Activated T-cell treated with anti-CD3 and anti-CD28 coated beads, Interleukin-2, amount 50 U/mL, for 48 hours (primary cell): Measurements from ENCODE around the gene SYNPO2L.
"Not testable (repeated sequence)": the region's sequence is repeated elsewhere in the genome, so short reads cannot be mapped to it uniquely, and the experiment has no call there.

ENCODE experiments used
- DNase-seq, 2 experiments: peaks; one replicate each; pipeline ENCODE4 v3.0.0-alpha.2; 2020

Gene SYNPO2L, protein sequence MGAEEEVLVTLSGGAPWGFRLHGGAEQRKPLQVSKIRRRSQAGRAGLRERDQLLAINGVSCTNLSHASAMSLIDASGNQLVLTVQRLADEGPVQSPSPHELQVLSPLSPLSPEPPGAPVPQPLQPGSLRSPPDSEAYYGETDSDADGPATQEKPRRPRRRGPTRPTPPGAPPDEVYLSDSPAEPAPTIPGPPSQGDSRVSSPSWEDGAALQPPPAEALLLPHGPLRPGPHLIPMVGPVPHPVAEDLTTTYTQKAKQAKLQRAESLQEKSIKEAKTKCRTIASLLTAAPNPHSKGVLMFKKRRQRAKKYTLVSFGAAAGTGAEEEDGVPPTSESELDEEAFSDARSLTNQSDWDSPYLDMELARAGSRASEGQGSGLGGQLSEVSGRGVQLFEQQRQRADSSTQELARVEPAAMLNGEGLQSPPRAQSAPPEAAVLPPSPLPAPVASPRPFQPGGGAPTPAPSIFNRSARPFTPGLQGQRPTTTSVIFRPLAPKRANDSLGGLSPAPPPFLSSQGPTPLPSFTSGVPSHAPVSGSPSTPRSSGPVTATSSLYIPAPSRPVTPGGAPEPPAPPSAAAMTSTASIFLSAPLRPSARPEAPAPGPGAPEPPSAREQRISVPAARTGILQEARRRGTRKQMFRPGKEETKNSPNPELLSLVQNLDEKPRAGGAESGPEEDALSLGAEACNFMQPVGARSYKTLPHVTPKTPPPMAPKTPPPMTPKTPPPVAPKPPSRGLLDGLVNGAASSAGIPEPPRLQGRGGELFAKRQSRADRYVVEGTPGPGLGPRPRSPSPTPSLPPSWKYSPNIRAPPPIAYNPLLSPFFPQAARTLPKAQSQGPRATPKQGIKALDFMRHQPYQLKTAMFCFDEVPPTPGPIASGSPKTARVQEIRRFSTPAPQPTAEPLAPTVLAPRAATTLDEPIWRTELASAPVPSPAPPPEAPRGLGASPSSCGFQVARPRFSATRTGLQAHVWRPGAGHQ

DNA sequence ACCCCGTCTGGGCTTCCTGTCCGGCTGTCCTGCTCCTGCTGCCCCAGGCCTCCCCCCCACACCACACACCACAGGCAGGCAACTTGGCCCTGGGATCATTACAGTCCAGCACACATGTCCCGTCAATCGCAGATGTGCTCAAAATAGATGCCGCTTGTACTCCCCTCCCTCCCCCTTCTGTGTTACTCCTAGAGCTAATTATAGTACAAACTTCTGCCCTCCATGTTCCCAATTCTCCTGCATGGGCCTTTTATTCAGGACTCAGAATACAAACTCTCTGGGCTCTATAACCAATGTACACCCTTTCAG lies at the start of gene SYNPO2L:
Gene SYNPO2L (minus strand): TSS at position 40 of the 309 bp plus-strand sequence. CDS start 107 bp downstream, outside the sequence.
- no peak for DNase-seq

DNA sequence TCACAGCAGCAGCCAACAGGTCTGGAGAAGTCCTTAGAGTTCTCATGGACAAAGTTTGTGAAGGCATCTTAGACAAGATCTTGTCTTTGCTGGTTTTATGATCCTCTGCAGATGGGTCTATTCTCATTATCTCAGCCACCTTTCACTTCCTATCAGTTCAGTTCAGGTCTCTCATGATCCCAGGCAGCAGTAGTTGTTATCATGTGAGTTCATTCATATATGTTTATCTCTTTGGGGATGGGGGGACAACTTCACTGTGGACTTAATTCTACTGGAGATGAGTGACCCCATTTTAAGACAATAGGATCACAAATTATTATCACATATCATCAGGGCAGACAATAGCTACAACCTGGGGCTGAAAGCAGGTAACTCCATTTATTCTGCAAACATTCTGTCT lies 48.1 kb upstream of the SYNPO2L start:
- not testable (repeated sequence) for DNase-seq

DNA sequence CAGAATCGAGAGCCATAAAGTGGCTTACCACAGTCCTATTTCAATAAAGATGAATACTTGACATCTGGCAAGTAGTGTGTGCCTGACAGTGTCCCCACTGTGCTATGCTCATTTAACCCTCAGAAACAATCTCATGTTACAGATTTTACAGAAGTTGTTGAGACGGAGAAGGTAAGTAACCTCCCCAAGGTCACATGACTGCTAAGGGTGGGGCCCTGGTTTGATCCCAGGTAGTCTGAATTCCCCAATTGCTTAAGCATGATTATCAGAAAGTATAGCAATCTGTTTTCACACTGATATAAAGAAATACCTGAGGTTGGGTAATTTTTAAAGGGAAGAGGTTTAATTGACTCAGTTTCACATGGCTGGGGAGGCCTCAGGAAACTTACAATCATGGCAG lies 43.0 kb upstream of the SYNPO2L start:
- not testable (repeated sequence) for DNase-seq

DNA sequence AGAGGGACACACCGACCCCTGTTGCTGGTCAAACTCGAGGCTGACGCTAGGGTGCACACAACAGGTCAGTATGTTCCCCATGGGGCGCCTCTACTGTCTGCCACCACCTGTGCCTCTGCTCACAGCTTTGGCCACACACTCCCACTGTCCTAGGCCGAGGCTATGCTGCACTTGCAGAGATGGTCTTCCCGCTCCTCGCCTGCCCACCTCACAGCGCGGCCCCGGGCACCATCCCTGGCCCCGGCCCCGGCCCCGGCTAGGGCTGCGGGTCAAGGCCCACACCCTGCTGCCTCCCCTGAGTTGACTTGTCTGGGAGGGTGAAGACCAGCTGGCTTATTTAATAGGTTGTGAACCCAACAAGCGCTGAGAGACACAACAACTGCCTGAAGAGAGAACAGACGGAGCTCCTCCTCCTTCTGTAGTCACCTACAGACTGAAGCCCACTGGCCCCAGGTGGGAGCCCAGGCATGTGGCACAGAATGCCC lies 41.9 kb upstream of the SYNPO2L start, which contains the start of gene AGAP5:
Gene AGAP5 (minus strand): TSS at position 435 of the 485 bp plus-strand sequence. CDS start 354 bp downstream, at position 81.
- not testable (repeated sequence) for DNase-seq

DNA sequence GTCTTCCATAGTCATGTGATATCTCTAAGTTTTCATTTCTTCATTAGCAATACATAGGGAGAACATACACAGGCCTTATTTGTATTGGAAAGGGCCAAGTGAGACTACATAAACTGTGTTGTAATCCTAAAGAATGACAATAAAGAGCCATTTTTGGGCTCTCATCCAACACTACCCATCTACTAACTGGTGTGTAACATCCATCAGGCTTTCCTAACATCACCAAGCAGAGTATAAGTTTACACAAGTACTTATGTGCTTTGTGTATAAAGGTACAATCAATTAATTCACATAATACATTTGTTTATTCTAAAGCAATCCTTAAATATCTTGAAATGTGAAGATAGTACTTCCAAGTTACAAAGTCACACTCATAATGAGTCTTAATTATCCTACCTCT lies 39.5 kb upstream of the SYNPO2L start:
- not testable (repeated sequence) for DNase-seq

DNA sequence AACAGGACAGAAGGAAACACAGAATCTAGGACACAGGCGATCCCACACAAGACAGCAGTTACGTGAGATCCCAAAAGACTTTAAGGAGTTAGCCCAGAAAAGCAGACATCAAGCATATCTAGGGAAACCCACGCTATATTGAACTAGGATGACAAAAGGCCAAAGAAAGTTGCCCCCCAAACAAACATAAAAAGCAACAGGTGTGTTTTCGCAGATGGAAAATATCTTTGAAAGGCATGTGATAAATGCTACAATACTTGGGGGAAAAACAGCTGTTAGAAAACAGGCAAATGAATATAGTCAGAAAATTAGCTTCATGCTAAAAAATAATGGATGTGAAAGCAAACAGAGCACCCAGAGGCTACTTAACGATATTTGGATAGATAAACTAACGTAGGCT lies 34.9 kb upstream of the SYNPO2L start:
- DNase-seq: not testable (repeated sequence)

DNA sequence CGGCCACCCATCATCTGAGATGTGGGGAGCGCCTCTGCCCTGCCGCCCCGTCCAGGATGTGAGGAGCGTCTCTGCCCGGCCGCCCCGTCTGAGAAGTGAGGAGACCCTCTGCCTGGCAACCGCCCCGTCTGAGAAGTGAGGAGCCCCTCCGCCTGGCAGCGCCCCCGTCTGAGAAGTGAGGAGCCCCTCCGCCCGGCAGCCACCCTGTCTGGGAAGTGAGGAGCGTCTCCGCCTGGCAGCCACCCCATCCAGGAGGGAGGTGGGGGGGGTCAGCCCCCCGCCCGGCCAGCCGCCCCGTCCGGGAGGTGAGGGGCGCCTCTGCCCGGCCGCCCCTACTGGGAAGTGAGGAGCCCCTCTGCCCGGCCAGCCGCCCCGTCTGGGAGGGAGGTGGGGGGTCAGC lies 33.8 kb upstream of the SYNPO2L start:
- DNase-seq: not testable (repeated sequence)

DNA sequence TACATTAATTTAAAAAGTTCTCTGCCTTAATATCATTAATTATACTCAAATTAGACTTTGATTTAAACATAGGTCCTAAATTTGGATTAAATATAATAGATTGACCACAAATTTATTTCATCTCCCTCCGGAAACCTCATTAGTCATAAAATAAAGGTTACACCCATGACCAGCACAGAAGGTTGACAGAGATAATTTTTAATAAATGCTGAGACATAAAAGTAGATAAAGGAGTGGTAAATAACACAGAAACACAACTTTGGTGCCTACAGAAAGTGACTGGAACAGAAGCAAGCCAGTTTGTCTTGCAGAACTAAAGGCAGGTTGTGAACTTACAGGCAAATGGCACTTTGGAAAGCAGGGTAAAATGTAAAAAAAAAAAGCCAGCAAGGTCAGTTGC lies 31.8 kb upstream of the SYNPO2L start:
- not testable (repeated sequence) for DNase-seq

DNA sequence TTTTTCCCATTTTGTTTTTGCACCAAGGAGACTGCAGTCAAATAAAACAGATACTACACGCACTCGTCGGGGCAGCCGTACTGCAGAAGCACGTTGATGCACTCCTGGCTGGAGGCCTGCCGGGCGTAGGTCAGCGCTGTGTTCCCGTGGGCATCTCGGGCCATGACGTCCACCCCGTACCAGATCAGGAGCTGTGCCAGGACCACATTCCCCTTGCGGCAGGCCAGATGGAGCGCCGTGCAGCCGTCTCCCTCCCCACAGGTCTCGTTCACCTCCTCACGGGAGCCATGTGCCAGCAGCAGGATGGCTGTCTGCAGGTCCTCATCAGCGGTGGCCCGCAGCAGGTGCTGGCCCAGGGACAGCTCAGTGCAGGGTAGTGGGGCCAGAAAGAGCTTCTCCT lies 18.7 kb upstream of the SYNPO2L start:
- DNase-seq: not testable (repeated sequence)

DNA sequence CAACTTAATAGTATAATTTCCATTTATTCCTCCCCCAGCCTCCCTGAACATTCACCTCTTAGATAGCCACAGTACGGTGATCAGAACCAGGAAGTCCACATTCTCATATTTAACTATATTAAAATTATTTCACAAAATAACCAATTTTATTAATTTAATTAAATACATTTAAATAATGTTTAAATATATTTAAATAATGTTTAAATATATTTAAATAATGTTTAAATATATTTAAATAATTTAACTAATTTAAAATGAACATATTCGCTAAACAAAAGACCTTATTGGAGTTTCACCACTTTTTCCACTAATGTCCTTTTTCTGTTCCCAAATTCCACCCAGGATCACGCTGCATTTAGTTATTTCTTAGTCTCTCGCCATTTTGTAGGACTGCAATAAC lies 12.5 kb upstream of the SYNPO2L start:
- not testable (repeated sequence) for DNase-seq

DNA sequence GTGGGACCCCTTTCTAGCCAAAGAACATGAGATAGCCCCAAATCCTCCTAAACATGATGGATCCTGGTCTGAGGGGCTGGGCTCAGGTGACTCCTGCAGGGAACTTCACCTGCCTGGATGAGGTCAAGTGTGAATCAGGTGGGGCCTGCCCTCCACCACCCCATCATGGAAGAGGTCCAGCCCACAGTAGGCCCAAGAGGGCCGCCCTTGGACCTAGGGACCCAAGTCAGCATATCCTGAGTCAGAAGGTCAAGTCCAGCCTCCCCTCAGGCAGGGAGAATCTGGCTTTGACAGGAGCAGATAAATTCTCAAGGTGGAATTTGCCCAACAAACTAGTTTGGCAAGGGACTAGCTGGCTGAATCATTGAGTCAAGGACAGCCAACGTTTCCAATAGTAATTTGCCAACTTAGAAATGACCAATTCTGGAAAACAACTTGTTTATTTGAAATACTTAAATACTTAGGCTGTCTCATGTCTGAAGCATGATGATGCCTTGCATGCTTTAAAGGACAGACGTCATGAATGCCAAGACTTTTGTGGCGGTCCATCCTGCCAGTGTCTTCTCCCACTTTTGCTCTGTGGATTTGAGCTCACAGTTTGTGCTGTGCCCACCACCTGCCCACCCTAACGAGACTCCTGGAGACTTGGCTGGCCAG lies 10.5 kb upstream of the SYNPO2L start:
- DNase-seq: not testable (repeated sequence)

DNA sequence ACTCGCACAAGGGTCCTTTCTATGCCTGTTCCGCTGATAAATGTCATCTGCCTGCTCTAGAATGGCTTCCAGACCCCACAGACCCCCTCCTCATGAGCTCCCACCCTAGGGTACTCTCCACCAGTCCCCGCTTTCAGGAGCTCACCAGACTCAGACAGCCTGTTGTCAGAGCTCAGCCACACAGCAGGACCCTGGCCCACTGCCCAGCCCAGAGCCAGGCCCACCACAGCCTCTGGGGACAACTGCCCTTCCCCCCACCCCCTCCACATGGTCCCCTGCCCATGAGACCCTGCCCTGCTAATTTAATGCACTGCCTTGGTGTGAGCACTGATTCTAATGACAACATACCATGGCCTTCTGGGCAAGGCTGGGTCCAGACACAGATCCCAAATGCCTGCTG lies 9.8 kb upstream of the SYNPO2L start:
- not testable (repeated sequence) for DNase-seq

DNA sequence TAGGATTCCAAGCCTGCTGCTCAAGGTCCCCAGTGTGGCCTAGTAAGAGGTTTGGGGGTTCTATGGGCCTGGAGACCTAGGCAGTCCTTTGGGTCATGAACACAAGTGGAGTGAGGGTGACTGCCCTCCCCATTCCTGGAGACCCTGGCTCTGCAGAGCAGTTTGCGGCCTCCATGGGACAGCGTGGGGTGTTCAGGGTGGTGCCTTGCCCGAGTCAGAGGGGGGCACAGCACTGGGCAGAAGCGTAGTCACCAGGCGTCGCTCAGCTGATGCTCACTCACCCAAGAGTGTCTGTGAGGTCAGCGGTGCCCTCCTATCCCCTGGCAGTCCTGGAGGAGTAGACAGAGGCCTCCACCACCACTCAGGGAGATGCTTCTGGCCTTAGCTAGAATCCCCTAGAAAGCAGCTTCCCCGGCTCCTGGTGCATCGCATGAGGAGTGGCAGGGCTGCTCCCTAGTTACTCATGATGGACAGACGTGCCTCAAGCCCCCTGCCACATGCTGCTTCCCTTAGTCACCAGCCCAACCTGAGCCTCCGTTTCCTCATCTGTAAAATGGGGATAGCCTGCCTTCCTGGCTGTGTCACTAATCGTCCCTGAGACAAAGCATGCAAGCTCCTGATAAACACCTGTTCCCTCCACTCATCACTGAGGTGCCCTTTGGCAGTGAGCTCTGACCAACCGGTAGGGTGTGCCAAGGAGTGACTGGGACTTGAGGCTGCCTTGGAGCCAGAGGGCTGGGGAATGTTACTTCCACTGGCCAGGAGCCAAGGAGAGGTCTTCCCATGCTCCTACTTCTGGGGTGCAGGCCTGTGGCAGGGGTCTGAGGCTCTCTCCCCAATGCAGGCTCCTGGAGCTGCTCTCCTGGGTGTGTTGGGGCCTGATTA lies 8.6 kb upstream of the SYNPO2L start:
- not testable (repeated sequence) for DNase-seq

DNA sequence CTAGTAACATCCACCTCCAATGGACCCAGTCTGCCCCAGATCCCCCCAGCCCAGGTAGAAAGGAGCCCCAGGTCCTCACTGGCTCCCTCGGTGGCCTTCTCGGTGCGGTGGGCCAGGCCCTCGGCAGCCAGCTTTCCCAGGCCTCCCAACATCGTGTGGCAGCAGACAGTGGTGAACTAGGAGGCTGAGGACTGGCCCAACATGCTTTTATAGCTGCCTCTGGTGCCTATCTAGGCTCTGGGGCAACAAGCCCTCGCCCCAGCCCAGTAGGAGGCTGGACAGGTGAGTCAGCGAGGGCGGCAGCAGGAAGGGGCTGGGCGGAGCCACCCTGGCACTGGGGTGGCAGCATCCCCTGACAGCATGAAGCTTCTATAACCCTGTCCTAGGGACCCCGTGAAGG lies 7.8 kb upstream of the SYNPO2L start:
- not testable (repeated sequence) for DNase-seq

DNA sequence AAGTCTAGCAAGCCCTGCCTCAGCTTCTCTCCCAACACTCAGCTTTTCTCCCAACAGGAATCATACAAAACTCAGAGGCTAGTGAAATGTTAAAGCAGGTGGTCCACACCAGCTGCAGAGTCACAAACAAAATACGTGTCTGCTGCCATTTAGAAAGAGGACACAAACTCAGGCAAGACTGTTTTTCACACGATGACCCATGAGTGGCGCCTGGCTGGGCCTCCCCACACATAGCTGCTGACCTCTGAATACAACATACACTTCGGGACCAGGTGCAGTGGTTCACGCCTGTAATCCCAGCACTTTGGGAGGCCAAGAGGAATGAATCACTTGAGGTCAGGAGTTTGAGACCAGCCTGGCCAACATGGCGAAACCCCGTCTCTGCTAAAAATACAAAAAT lies 6.9 kb upstream of the SYNPO2L start:
- not testable (repeated sequence) for DNase-seq

DNA sequence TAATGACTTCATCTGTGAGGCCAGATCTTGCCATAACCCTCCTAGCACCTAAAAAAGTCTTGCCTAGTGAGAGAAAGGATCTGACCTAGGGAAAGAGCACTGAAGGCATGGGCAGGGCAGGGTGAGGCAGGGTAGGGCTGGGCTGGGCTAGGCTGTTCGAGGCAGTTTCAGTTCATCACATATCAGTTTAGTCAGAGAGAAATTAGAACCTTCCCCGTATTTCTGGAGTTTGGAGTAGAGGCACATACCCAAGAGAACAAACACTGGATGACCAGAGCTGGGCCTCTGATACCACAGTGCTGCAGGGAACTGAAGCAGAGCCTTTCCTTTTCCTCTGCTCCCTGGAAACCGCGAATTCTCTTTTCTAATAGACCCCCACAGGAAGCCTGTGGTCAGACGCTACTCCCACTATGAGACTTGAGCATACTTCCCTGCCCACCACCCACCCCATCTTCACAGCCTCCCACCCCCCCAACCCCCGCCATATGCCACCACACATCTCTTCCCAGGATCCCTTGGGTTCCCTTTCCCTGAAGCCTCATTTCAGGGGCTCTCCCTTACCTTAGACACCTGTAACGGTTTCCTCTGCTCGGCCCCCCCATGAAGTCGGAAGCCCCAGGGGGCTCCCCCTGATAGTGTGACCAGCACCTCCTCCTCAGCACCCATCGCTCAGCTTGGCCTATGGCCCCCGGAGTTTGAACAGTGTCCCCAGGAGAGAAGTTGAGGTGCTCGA lies 406 bp downstream of the SYNPO2L start:
- no peak for DNase-seq

DNA sequence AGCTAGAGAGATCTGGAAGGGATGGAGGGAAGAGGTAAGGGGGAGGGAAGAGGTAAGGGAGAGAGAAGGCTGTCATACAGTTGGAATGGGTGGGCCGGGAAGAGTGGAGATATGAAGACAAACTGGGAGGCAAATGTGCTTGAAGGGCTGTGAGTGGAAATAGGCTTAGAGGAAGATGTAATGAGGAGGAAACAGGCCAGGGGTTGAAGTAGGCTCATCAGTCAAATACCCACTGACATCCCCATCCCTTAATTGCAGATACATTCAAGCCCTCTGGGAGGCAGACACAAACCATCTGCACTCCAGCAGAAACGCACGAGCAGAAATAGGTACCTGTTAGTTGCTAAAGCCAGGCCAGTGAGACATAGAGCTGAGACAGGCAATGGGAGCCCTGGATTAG lies 2.1 kb downstream of the SYNPO2L start:
- DNase-seq: no peak

DNA sequence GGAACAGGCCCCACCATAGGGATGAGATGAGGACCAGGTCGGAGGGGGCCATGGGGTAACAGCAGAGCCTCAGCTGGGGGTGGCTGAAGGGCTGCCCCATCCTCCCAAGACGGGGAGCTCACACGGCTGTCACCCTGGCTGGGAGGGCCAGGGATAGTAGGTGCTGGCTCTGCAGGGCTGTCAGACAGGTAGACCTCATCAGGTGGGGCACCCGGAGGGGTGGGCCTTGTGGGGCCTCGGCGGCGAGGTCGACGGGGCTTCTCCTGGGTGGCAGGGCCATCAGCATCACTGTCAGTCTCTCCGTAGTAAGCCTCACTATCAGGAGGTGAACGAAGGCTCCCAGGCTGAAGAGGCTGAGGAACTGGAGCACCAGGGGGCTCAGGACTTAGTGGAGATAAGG lies 2.6 kb downstream of the SYNPO2L start:
- no peak for DNase-seq

DNA sequence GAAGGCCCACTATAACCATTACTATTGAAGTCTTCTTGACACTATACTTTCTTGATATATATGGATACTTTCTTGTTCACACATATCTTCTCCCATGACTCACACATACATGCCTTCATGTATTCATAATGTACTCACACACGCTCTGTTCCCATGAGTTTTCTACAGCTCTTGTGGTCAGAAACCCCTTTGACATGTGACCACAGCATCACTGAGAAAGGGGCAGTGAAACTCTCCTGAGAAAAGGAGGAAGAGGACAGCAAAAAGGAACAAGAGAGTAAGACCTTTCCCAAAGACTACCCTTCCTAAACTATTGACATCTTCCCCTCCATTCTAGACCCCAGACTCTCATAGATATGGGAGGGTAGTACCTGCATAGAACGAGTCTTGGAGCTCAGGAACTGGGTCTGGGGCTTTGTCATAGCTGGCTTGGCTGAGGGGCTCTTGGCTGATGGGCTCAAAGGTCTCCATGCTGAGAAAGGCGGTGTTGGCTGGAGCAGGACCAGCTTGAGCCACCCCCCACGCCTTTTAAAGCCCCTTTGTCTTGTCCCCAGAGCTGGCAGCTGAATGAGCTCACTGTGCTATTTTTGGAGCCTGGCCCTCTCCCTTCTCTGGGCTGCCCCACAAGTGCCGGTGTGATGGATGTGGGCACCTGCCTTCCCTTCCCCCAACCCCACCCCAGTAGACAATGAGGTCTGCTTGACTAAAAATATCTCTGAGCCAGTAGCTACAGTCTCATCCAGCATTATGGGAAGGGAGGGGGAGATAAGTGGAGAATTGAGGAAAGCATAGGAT lies 5.1 kb downstream of the SYNPO2L start:
- no peak for DNase-seq

DNA sequence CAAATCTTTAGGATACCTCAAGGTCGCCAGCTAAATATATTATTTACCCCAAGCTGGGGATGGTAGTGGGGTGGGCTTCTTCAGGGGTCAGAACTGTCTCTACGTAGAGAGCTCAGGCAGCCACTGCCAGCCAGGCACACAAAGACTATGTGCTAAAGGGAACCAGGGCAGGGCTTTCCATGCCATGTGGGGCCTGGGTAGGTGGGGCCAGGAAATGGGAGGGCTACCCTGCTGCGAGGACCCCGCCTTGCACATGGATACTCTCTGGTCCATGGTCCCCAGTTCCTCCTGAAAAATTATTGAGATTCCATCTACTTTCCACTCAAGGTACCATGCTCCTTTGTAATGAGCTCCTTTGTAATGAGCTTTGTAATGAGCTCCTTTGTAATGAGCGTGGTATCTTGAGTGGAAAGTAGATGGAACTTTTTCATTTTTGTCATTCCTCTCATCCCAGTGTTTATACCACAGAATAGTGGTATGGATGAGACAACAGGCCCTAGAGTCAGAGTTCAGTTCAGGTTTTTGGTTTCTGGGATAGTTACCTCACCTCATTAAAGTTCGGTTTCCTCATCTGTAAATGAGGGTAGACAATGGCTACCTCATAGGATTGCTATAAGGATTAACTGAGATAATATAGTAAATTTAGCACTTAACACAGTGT lies 5.8 kb downstream of the SYNPO2L start:
- no peak for DNase-seq
